K562 (cell line): Measurements from ENCODE around the gene PAQR6. TPM values are rescaled to one million over a fixed set of nuclear protein-coding genes. Genes with fewer than 3 reads are reported as not detected.
A peak's percentile ranks its signal among the peaks of the same experiment; 100 is the strongest.

Source experiments
- ESRRB ChIP-seq: fragments of 250-450 bp; sonication (Bioruptor Pico); IDR thresholded peaks from 2 replicates; pipeline ENCODE4 v1.5.0; 2020; ENCODE audit warnings: mild to moderate bottlenecking, moderate library complexity, borderline replicate concordance
- KAT7 ChIP-seq: sonication (generic); formaldehyde crosslinking; IDR thresholded peaks from 2 replicates; pipeline ENCODE4 v1.8.0; 2022; ENCODE audit warnings: missing genetic modification reagents, mild to moderate bottlenecking, borderline replicate concordance
- NFATC3 ChIP-seq: fragments of 450-650 bp; IDR thresholded peaks from 2 replicates; pipeline ENCODE4 v1.6.1; 2017; ENCODE audit warnings: mild to moderate bottlenecking
- NR1H2 ChIP-seq: sonication (generic); formaldehyde crosslinking; IDR thresholded peaks from 2 replicates; pipeline ENCODE4 v1.4.0; 2020; ENCODE audit warnings: mild to moderate bottlenecking, missing genetic modification reagents
- SIN3B ChIP-seq: fragments of 450-650 bp; IDR thresholded peaks from 2 replicates; pipeline ENCODE4 v1.6.1; 2017; ENCODE audit warnings: low read depth, mild to moderate bottlenecking, moderate library complexity
- SP1 ChIP-seq: sonication (generic); formaldehyde crosslinking; IDR thresholded peaks from 2 replicates; pipeline ENCODE4 v1.8.1; 2022; ENCODE audit warnings: mild to moderate bottlenecking, missing genetic modification reagents
- WHSC1 ChIP-seq: IDR thresholded peaks from one replicate; pipeline ENCODE4 v1.6.1; 2012; ENCODE audit warnings: low read length, control low read depth, inconsistent platforms
- ZBTB2 ChIP-seq: fragments of 450-650 bp; IDR thresholded peaks from 2 replicates; pipeline ENCODE4 v1.6.1; 2016; ENCODE audit warnings: antibody characterized with exemption
- ZFPM2 ChIP-seq: fragments of 250-450 bp; sonication (Bioruptor Pico); IDR thresholded peaks from 2 replicates; pipeline ENCODE4 v1.5.1; 2022; ENCODE audit warnings: mild to moderate bottlenecking
- ZKSCAN8 ChIP-seq: fragments of 200-800 bp; sonication (Bioruptor generic); IDR thresholded peaks from 2 replicates; pipeline ENCODE4 v1.6.1; 2016; ENCODE audit warnings: missing genetic modification characterization, missing compliant biosample characterization
- ZNF224 ChIP-seq: sonication (generic); formaldehyde crosslinking; IDR thresholded peaks from 2 replicates; pipeline ENCODE4 v1.8.0; 2022; ENCODE audit warnings: mild to moderate bottlenecking, missing genetic modification reagents
- ZNF280A ChIP-seq: fragments of 450-650 bp; IDR thresholded peaks from 2 replicates; pipeline ENCODE4 v1.6.1; 2018; ENCODE audit warnings: mild to moderate bottlenecking, low read depth; ENCODE audit not compliant: partially characterized antibody
- ZNF586 ChIP-seq: fragments of 450-650 bp; formaldehyde crosslinking; conservative IDR thresholded peaks from 2 replicates; pipeline ENCODE4 v1.4.0; 2020; ENCODE audit warnings: mild to moderate bottlenecking, moderate library complexity
- ZNF644 ChIP-seq: fragments of 200-800 bp; sonication (Bioruptor generic); IDR thresholded peaks from 2 replicates; pipeline ENCODE4 v1.6.1; 2016; ENCODE audit warnings: low read depth, missing genetic modification characterization, missing compliant biosample characterization
- ZNF740 ChIP-seq, 3 experiments: fragments of 200-800 bp in 1 of 3; sonication (Bioruptor generic) in 1 of 3; sonication (generic) in 1 of 3; formaldehyde crosslinking in 1 of 3; IDR thresholded peaks; 2 replicates each; pipeline versions ENCODE4 v1.6.1 to v1.8.0; 2016 to 2022; ENCODE audit warnings: mild to moderate bottlenecking in 2 of 3, missing compliant biosample characterization in 2 of 3, missing genetic modification characterization in 2 of 3, missing genetic modification reagents in 1 of 3
- ZNF764 ChIP-seq: fragments of 250-450 bp; sonication (Bioruptor Pico); IDR thresholded peaks from 2 replicates; pipeline ENCODE4 v1.4.0; 2020; ENCODE audit warnings: low read depth, mild to moderate bottlenecking, moderate library complexity
- polyA plus RNA-seq, 8 experiments: library from polyadenylated mRNA; depleted of rRNA in 4 of 8; stranded (reverse) in 5 of 8; unstranded in 3 of 8; fragments of >200 nt; fragmentation: Nextera tagmentation in 2 of 8; fragmentation: Illumina TruSeq in 1 of 8; extraction: Ambion mirVana in 2 of 8; extraction: Trizol in 1 of 8; gene quantifications; 2 replicates each; pipeline versions ENCODE4 v1.2.1 to v1.2.3, GENCODE V29; 2011 to 2014; ENCODE audit warnings: inconsistent platforms in 1 of 8, missing spikeins in 1 of 8
- total RNA-seq, 7 experiments: library from RNA; depleted of rRNA in 6 of 7; stranded (reverse); fragments of >200 nt in 6 of 7; fragmentation: Illumina TruSeq in 2 of 7; extraction: Trizol in 2 of 7; gene quantifications; 2 replicates each; pipeline versions ENCODE4 v1.2.1 to v1.2.3, GENCODE V29; 2011 to 2021; ENCODE audit warnings: low replicate concordance in 1 of 7
- TF ChIP-seq, protein P1 (sequence below): fragments of 450-650 bp; formaldehyde crosslinking; IDR thresholded peaks from 2 replicates; pipeline ENCODE4 v1.4.0; 2020; ENCODE audit warnings: mild to moderate bottlenecking, moderate library complexity
- TF ChIP-seq, protein P2 (sequence below): fragments of 200-800 bp; sonication (Bioruptor generic); IDR thresholded peaks from 2 replicates; pipeline ENCODE4 v1.6.1; 2017; ENCODE audit warnings: missing genetic modification characterization, missing compliant biosample characterization
- TF ChIP-seq, protein P3 (sequence below): sonication (generic); formaldehyde crosslinking; IDR thresholded peaks from 2 replicates; pipeline ENCODE4 v1.8.0; 2022; ENCODE audit warnings: mild to moderate bottlenecking, low read depth, missing genetic modification reagents

The PAQR6 gene
- total and polyA plus RNA-seq, 9 of the 15 experiments (the other 6 are each of a cell fraction or from before 2014, with no cell fraction given), result 0.07 to 1.8 (median 0.62) TPM

GRCh38 chr1:156193488-156194299, 54.2 kb downstream of the PAQR6 start, which contains the start of gene SLC25A44 (continued):
- TF ChIP-seq ZKSCAN8 (CRISPR knock-in tag), result no peak
- no peak for TF ChIP-seq ESRRB
- TF ChIP-seq ZNF280A, result no peak
- TF ChIP-seq KAT7 (CRISPR knock-in tag), result no peak
- TF ChIP-seq, protein P1, sequence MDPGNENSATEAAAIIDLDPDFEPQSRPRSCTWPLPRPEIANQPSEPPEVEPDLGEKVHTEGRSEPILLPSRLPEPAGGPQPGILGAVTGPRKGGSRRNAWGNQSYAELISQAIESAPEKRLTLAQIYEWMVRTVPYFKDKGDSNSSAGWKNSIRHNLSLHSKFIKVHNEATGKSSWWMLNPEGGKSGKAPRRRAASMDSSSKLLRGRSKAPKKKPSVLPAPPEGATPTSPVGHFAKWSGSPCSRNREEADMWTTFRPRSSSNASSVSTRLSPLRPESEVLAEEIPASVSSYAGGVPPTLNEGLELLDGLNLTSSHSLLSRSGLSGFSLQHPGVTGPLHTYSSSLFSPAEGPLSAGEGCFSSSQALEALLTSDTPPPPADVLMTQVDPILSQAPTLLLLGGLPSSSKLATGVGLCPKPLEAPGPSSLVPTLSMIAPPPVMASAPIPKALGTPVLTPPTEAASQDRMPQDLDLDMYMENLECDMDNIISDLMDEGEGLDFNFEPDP (CRISPR knock-in tag), result no peak
- no peak for TF ChIP-seq ZBTB2
- TF ChIP-seq ZNF764 (CRISPR knock-in tag), result no peak
- no peak for TF ChIP-seq ZNF586 (CRISPR knock-in tag)
- peak; percentile 91 for TF ChIP-seq SIN3B
- peak; percentile 99 for TF ChIP-seq SP1
- TF ChIP-seq ZFPM2, result no peak
- no peak for TF ChIP-seq NFATC3
- no peak for TF ChIP-seq NR1H2 (CRISPR knock-in tag)
- TF ChIP-seq, protein P2, sequence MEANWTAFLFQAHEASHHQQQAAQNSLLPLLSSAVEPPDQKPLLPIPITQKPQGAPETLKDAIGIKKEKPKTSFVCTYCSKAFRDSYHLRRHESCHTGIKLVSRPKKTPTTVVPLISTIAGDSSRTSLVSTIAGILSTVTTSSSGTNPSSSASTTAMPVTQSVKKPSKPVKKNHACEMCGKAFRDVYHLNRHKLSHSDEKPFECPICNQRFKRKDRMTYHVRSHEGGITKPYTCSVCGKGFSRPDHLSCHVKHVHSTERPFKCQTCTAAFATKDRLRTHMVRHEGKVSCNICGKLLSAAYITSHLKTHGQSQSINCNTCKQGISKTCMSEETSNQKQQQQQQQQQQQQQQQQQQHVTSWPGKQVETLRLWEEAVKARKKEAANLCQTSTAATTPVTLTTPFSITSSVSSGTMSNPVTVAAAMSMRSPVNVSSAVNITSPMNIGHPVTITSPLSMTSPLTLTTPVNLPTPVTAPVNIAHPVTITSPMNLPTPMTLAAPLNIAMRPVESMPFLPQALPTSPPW (CRISPR knock-in tag), result peak; percentile 74
- no peak for TF ChIP-seq ZNF740 (CRISPR knock-in tag; IDR thresholded peaks at IDR 0.05)
- TF ChIP-seq ZNF740 (tag; IDR thresholded peaks at IDR 0.05), result no peak
- no peak for TF ChIP-seq ZNF644 (tag)
- no peak for TF ChIP-seq WHSC1
- TF ChIP-seq ZNF224 (CRISPR knock-in tag), result no peak
- TF ChIP-seq, protein P3, sequence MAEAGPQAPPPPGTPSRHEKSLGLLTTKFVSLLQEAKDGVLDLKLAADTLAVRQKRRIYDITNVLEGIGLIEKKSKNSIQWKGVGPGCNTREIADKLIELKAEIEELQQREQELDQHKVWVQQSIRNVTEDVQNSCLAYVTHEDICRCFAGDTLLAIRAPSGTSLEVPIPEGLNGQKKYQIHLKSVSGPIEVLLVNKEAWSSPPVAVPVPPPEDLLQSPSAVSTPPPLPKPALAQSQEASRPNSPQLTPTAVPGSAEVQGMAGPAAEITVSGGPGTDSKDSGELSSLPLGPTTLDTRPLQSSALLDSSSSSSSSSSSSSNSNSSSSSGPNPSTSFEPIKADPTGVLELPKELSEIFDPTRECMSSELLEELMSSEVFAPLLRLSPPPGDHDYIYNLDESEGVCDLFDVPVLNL (CRISPR knock-in tag), result no peak
